Measurements from ENCODE around the gene PFKFB2.

- TF ChIP-seq EP300 (IDR thresholded peaks at IDR 0.05) = no peak
- TF ChIP-seq POLR2A (IDR thresholded peaks at IDR 0.05) = no peak
- TF ChIP-seq CTCF (IDR thresholded peaks at IDR 0.05) = no peak
Measured at GRCh38 chr1:207077012-207077411, 23.9 kb downstream of the PFKFB2 start.

All from upper lobe of left lung (tissue), 4 donors.